Endothelial cell of umbilical vein (primary cell): ENCODE results near the gene SLC25A38. TPM values are rescaled to one million over a fixed set of nuclear protein-coding genes. Genes with fewer than 3 reads are reported as not detected.

Source experiments
- BruUV-seq: library from RNA; stranded (reverse); fragments of 400-500 nt; replicated peaks from 2 replicates; lab custom pipeline; 2021; lab: Mats Ljungman, UMichigan
- CTCF ChIA-PET: fragments of 300-600, 350-600 bp; sonication (Branson Sonifier 250); formaldehyde crosslinking; loops from one replicate; lab custom pipeline; 2021; ENCODE audit warnings: antibody characterized with exemption, inconsistent platforms; lab: Charles Lee
- POLR2A ChIA-PET: fragments of 300-600, 350-600 bp; sonication (Branson Sonifier 250); formaldehyde crosslinking; loops from one replicate; lab custom pipeline; 2021; ENCODE audit warnings: antibody characterized with exemption, inconsistent platforms; lab: Charles Lee
- DNase-seq: peaks from one replicate; pipeline ENCODE4 v3.0.0-alpha.2; 2011; ENCODE audit warnings: low read depth, low spot score
- FAIRE-seq: peaks from 2 replicates; lab custom pipeline; 2011; peaks lifted over from hg19 to GRCh38; lab: Jason Lieb, UNC
- H2AFZ ChIP-seq: 2 replicates; pipeline ENCODE4 v1.6.0; 2012; ENCODE audit warnings: low read depth, low read length, control low read depth, inconsistent platforms
- H3K27ac ChIP-seq: 2 replicates; pipeline ENCODE4 v1.5.1; 2011; ENCODE audit warnings: low read depth, mild to moderate bottlenecking, control low read depth, low read length, moderate library complexity; ENCODE audit not compliant: insufficient read depth
- H3K27me3 ChIP-seq, 2 experiments: 2 replicates each; pipeline versions ENCODE4 v1.6.0 to v1.6.1; 2011; ENCODE audit warnings: low read length in 2 of 2, mixed read lengths in 1 of 2; ENCODE audit not compliant: control insufficient read depth in 2 of 2, insufficient read depth in 2 of 2
- H3K36me3 ChIP-seq, 2 experiments: 2 replicates in 1 of 2; 3 replicates in 1 of 2; pipeline ENCODE4 v1.5.1; 2011; ENCODE audit warnings: low read length in 2 of 2, mild to moderate bottlenecking in 1 of 2, moderate library complexity in 1 of 2; ENCODE audit not compliant: control insufficient read depth in 2 of 2, insufficient read depth in 2 of 2; ENCODE audit errors: extremely low read depth in 1 of 2
- H3K4me1 ChIP-seq: 3 replicates; pipeline ENCODE4 v1.5.1; 2011; ENCODE audit warnings: mild to moderate bottlenecking, low read length; ENCODE audit not compliant: control insufficient read depth, insufficient read depth; ENCODE audit errors: extremely low read depth
- H3K4me2 ChIP-seq: 2 replicates; pipeline ENCODE4 v1.6.1; 2011; ENCODE audit warnings: low read length, control low read depth, mixed read lengths; ENCODE audit not compliant: insufficient read depth
- H3K4me3 ChIP-seq, 3 experiments: fragments of 200-600 bp in 1 of 3; sonication (generic), shearing (Covaris generic) in 1 of 3; replicated peaks in 1 of 3; 2 replicates each; pipeline ENCODE4 v1.5.1; 2011 to 2016; ENCODE audit warnings: control low read depth in 3 of 3, low read length in 3 of 3, mild to moderate bottlenecking in 2 of 3, inconsistent platforms in 1 of 3, low read depth in 1 of 3, moderate library complexity in 1 of 3; ENCODE audit not compliant: insufficient read depth in 1 of 3
- H3K79me2 ChIP-seq: 2 replicates; pipeline ENCODE4 v1.6.0; 2012; ENCODE audit warnings: low read length, inconsistent platforms; ENCODE audit not compliant: control insufficient read depth, insufficient read depth
- H3K9ac ChIP-seq: replicated peaks from 2 replicates; pipeline ENCODE3; 2011; ENCODE audit warnings: low read length, control low read depth; ENCODE audit not compliant: insufficient read depth; ENCODE audit errors: extremely low read depth
- H3K9me1 ChIP-seq: replicated peaks from 3 replicates; pipeline ENCODE4 v1.6.0; 2011; ENCODE audit warnings: mild to moderate bottlenecking, low read length; ENCODE audit not compliant: control insufficient read depth, insufficient read depth; ENCODE audit errors: extremely low read depth
- H3K9me3 ChIP-seq: replicated peaks from 2 replicates; pipeline ENCODE4 v1.5.1; 2012; ENCODE audit warnings: low read length, inconsistent platforms; ENCODE audit not compliant: control insufficient read depth, insufficient read depth
- H4K20me1 ChIP-seq: replicated peaks from 2 replicates; pipeline ENCODE3; 2011; ENCODE audit warnings: mild to moderate bottlenecking, low read length; ENCODE audit not compliant: control insufficient read depth, insufficient read depth; ENCODE audit errors: extremely low read depth
- EZH2 ChIP-seq: IDR thresholded peaks from 2 replicates; pipeline ENCODE4 v1.6.1; 2012; ENCODE audit warnings: borderline replicate concordance, low read depth, mild to moderate bottlenecking, moderate library complexity, low read length, inconsistent platforms; ENCODE audit not compliant: severe bottlenecking
- GATA2 ChIP-seq: IDR thresholded peaks from 2 replicates; pipeline ENCODE4 v1.7.0; 2011; ENCODE audit warnings: low read depth, mild to moderate bottlenecking, moderate library complexity, mixed read lengths, low read length; ENCODE audit not compliant: insufficient read length, insufficient read depth
- JUN ChIP-seq: IDR thresholded peaks from 2 replicates; pipeline ENCODE4 v1.6.1; 2011; ENCODE audit warnings: borderline replicate concordance, low read depth; ENCODE audit not compliant: insufficient read length, insufficient read depth
- MYC ChIP-seq: IDR thresholded peaks from one replicate; pipeline ENCODE4 v1.6.1; 2011; ENCODE audit warnings: mild to moderate bottlenecking, low read depth, low read length
- POLR2AphosphoS5 ChIP-seq: IDR thresholded peaks from 2 replicates; pipeline ENCODE4 v1.6.1; 2012; ENCODE audit warnings: low read depth, mild to moderate bottlenecking, control low read depth, low read length, moderate library complexity; ENCODE audit not compliant: insufficient read depth
- dilution Hi-C: fragments of 300-500 bp; cut with MboI; formaldehyde crosslinking; loops from one replicate; pipeline ENCODE4 v1.15.0; 2019; ENCODE audit warnings: low sequenced_read_pairs; ENCODE audit not compliant: extremely low pct_ligation_motif_present
- intact Hi-C: fragments of 100-400 bp; cut with micrococcal nuclease; formaldehyde crosslinking; loops from one replicate; pipeline ENCODE4 v1.10.0; 2022
- polyA plus RNA-seq, 4 experiments: library from polyadenylated mRNA; depleted of rRNA in 3 of 4; stranded (reverse) in 3 of 4; unstranded in 1 of 4; fragments of >200 nt; gene quantifications; 2 replicates each; pipeline versions ENCODE4 v1.2.1 to v1.2.3, GENCODE V29; 2011 to 2012; ENCODE audit warnings: missing spikeins in 1 of 4
- total RNA-seq: library from RNA; stranded (reverse); gene quantifications from 2 replicates; pipeline ENCODE4 v1.2.3, GENCODE V29; 2021
- TF ChIP-seq, protein P1 (sequence below): IDR thresholded peaks from 2 replicates; pipeline ENCODE4 v1.6.1; 2011; ENCODE audit not compliant: insufficient read depth, insufficient read length
- TF ChIP-seq, protein P2 (sequence below), 2 donors: IDR thresholded peaks; 1 replicate in 1 of 2; 2 replicates in 1 of 2; pipeline ENCODE4 v1.5.1; 2011; ENCODE audit warnings: low read length in 2 of 2, mild to moderate bottlenecking in 2 of 2, moderate library complexity in 2 of 2, control low read depth in 1 of 2, inconsistent platforms in 1 of 2, low read depth in 1 of 2; ENCODE audit not compliant: insufficient read depth in 1 of 2; ENCODE audit errors: extremely low read depth in 1 of 2

The SLC25A38 gene
- total and polyA plus RNA-seq, 2 donors (not counting 3 experiments of a cell fraction or from before 2014, with no cell fraction given) = 20.0 to 31.1 TPM

GRCh38 chr3:39361252-39361927 is 21.8 kb upstream of the SLC25A38 start:
- no peaks in the 10 kb centered on the region for H3K9me3 ChIP-seq
- H3K27me3 ChIP-seq = peaks cover 2 to 6% of the 10 kb centered on the region in 2 experiments
- ChIA-PET POLR2A (no interaction called here), CTCF (no interaction called here)
- TF ChIP-seq POLR2AphosphoS5 = no peak
- TF ChIP-seq JUN = no peak
- no peak for TF ChIP-seq GATA2
- TF ChIP-seq EZH2 = no peak
- TF ChIP-seq, protein P1, sequence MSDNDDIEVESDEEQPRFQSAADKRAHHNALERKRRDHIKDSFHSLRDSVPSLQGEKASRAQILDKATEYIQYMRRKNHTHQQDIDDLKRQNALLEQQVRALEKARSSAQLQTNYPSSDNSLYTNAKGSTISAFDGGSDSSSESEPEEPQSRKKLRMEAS = no peak
- H3K27ac ChIP-seq = no peak overlapping the region
- dilution Hi-C loops = no loop called here
- H3K9ac ChIP-seq = no peak overlapping the region
- no peaks in the 10 kb centered on the region for H3K79me2 ChIP-seq
- H3K4me2 ChIP-seq = no peak overlapping the region
- H3K4me3 ChIP-seq = no peak overlapping the region
- no TSS peak for BruUV-seq
- H4K20me1 ChIP-seq = no peaks in the 10 kb centered on the region
- intact Hi-C loops = no loop called here
- H3K4me1 ChIP-seq = no peaks in the 10 kb centered on the region
- no peak overlapping the region for H2AFZ ChIP-seq
- H3K9me1 ChIP-seq = no peaks in the 10 kb centered on the region
- FAIRE-seq (no peak), DNase-seq (no peak)
- no peaks in the 10 kb centered on the region for H3K36me3 ChIP-seq

DNA sequence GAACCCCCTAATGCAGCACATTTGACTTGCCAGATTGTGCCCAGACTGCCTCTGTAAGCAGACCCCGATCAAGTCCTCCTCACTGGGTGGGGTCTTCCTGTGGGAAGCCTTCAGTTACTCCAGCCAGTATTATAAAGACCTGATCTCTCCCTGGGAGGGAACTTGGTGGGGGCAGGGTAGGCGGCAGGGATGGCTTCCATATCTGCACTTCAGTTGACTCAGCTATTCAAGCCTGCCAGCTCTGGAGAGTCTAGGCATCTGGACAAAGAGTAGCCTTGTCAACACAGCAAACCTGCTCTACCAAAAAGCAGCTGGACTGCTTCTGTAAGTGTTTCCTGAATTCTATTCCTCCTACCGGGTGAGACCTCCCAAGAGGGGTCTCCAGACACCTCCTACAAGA is 21.0 kb upstream of the SLC25A38 start:
- DNase-seq (no peak), FAIRE-seq (no peak)
- POLR2A ChIA-PET = no interaction called here
- H3K27ac ChIP-seq = no peak overlapping the region
- no peaks in the 10 kb centered on the region for H3K4me1 ChIP-seq
- CTCF ChIA-PET = no interaction called here
- no peaks in the 10 kb centered on the region for H3K9me3 ChIP-seq
- no peak overlapping the region for H3K4me3 ChIP-seq
- intact Hi-C loops (no loop called here), dilution Hi-C loops (no loop called here)
- H2AFZ ChIP-seq = no peak overlapping the region
- BruUV-seq = no TSS peak
- H3K27me3 ChIP-seq = peaks cover 2 to 6% of the 10 kb centered on the region in 2 experiments
- H4K20me1 ChIP-seq = no peaks in the 10 kb centered on the region
- no peak overlapping the region for H3K9ac ChIP-seq
- no peaks in the 10 kb centered on the region for H3K79me2 ChIP-seq
- H3K4me2 ChIP-seq = no peak overlapping the region
- TF ChIP-seq EZH2 (no peak), GATA2 (no peak), POLR2AphosphoS5 (no peak), MYC (no peak)
- TF ChIP-seq, protein P2, sequence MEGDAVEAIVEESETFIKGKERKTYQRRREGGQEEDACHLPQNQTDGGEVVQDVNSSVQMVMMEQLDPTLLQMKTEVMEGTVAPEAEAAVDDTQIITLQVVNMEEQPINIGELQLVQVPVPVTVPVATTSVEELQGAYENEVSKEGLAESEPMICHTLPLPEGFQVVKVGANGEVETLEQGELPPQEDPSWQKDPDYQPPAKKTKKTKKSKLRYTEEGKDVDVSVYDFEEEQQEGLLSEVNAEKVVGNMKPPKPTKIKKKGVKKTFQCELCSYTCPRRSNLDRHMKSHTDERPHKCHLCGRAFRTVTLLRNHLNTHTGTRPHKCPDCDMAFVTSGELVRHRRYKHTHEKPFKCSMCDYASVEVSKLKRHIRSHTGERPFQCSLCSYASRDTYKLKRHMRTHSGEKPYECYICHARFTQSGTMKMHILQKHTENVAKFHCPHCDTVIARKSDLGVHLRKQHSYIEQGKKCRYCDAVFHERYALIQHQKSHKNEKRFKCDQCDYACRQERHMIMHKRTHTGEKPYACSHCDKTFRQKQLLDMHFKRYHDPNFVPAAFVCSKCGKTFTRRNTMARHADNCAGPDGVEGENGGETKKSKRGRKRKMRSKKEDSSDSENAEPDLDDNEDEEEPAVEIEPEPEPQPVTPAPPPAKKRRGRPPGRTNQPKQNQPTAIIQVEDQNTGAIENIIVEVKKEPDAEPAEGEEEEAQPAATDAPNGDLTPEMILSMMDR (IDR thresholded peaks at IDR 0.05; ENCODE audit: extremely low read depth in 1 of 2, insufficient read depth in 1 of 2, low read depth in 1 of 2, low read length in 2 of 2) = no peak
- no peaks in the 10 kb centered on the region for H3K36me3 ChIP-seq
- H3K9me1 ChIP-seq = no peaks in the 10 kb centered on the region
